DMS 273 (cell line): ENCODE data around the gene SGSM1.
A peak's percentile ranks its signal among the peaks of the same experiment; 100 is the strongest.

Experiments
- DNase-seq: peaks from one replicate; lab custom pipeline; 2025; ENCODE audit not compliant: unreplicated experiment; lab: John Stamatoyannopoulos, UW

The SGSM1 gene

GRCh38 chr22:24805790-24806662 is at the start of gene SGSM1:
SGSM1 (plus strand) TSS chr22:24806211; CDS start chr22:24806326, 115 bp downstream.
- peak; percentile 89 for DNase-seq

- peak; percentile 73 for DNase-seq
These were observed 47.7 kb upstream of the SGSM1 start for GRCh38 chr22:24758164-24758799.

- no peak for DNase-seq
These were observed 46.2 kb upstream of the SGSM1 start for GRCh38 chr22:24759765-24760164.

GRCh38 chr22:24760708-24761306 is 45.2 kb upstream of the SGSM1 start:
- DNase-seq, result no peak

GRCh38 chr22:24761888-24762675 is 43.9 kb upstream of the SGSM1 start:
- no peak for DNase-seq

- DNase-seq, result no peak
These were observed 42.0 kb upstream of the SGSM1 start for GRCh38 chr22:24763872-24764485.

- no peak for DNase-seq
These were observed 40.8 kb upstream of the SGSM1 start for GRCh38 chr22:24765166-24765565.

GRCh38 chr22:24768537-24769374 is 37.3 kb upstream of the SGSM1 start:
- peak; percentile 85 for DNase-seq

- DNase-seq, result peak; percentile 75
These were observed 33.4 kb upstream of the SGSM1 start for GRCh38 chr22:24772493-24773220.

- no peak for DNase-seq
These were observed 30.1 kb upstream of the SGSM1 start for GRCh38 chr22:24775769-24776492.

GRCh38 chr22:24776525-24776924 is 29.5 kb upstream of the SGSM1 start:
- no peak for DNase-seq

- DNase-seq, result no peak
These were observed 16.5 kb upstream of the SGSM1 start for GRCh38 chr22:24789516-24789915.

GRCh38 chr22:24791362-24791761 is 14.6 kb upstream of the SGSM1 start:
- DNase-seq, result no peak

- no peak for DNase-seq
These were observed 10.0 kb upstream of the SGSM1 start for GRCh38 chr22:24796056-24796455.

- no peak for DNase-seq
These were observed 9.2 kb upstream of the SGSM1 start for GRCh38 chr22:24796860-24797259.

GRCh38 chr22:24801901-24802465 is 4.0 kb upstream of the SGSM1 start:
- no peak for DNase-seq

- peak; percentile 70 for DNase-seq
These were observed 2.9 kb upstream of the SGSM1 start for GRCh38 chr22:24803064-24803542.

GRCh38 chr22:24806663-24807001 is 621 bp downstream of the SGSM1 start:
- DNase-seq, result no peak
